IMR-90 (cell line): Measurements from ENCODE around the gene STXBP6. TPM values are rescaled to one million over a fixed set of nuclear protein-coding genes. Genes with fewer than 3 reads are reported as not detected.

Experiments
- ATAC-seq: fragments of 200-7000 bp; cut with Tn5 transposase; 2 replicates; pipeline ENCODE4 v1.9.1; 2020; ENCODE audit warnings: low read depth, mild to moderate bottlenecking, moderate library complexity
- BruUV-seq: library from RNA; stranded (reverse); fragments of 400-500 nt; replicated peaks from 2 replicates; lab custom pipeline; 2021; lab: Mats Ljungman, UMichigan
- CTCF ChIA-PET: fragments of 300-600 bp; formaldehyde crosslinking; extraction: SDS; loops from one replicate; lab custom pipeline; 2021; ENCODE audit warnings: antibody characterized with exemption; lab: Yijun Ruan, JAX
- POLR2A ChIA-PET: fragments of 300-600 bp; sonication (Branson Sonifier 250); formaldehyde crosslinking; loops from one replicate; lab custom pipeline; 2022; ENCODE audit warnings: antibody characterized with exemption; ENCODE audit not compliant: unreplicated experiment; lab: Charles Lee
- DNase-seq: peaks from one replicate; pipeline ENCODE4 v3.0.0; 2013
- H2AFZ ChIP-seq: replicated peaks from 2 replicates; pipeline ENCODE3; 2013; ENCODE audit warnings: low read length, mild to moderate bottlenecking; ENCODE audit not compliant: poor library complexity
- H2AK5ac ChIP-seq: 2 replicates; pipeline ENCODE4 v1.6.1; 2013; ENCODE audit warnings: low read depth, low read length, inconsistent platforms
- H2AK9ac ChIP-seq: replicated peaks from 2 replicates; pipeline ENCODE3; 2013; ENCODE audit warnings: mild to moderate bottlenecking, low read depth, low read length, moderate library complexity; ENCODE audit not compliant: poor library complexity
- H2BK120ac ChIP-seq: 2 replicates; pipeline ENCODE4 v1.6.1; 2013; ENCODE audit warnings: low read depth, low read length, inconsistent platforms
- H2BK15ac ChIP-seq: 3 replicates; pipeline ENCODE4 v1.6.1; 2013; ENCODE audit warnings: low read depth, low read length, inconsistent platforms
- H2BK20ac ChIP-seq: 2 replicates; pipeline ENCODE4 v1.6.1; 2013; ENCODE audit warnings: low read depth, mild to moderate bottlenecking, inconsistent platforms, low read length, moderate library complexity
- H2BK5ac ChIP-seq: 2 replicates; pipeline ENCODE4 v1.6.1; 2013; ENCODE audit warnings: mild to moderate bottlenecking, low read depth, low read length, inconsistent platforms; ENCODE audit not compliant: poor library complexity, severe bottlenecking
- H3K14ac ChIP-seq: replicated peaks from 2 replicates; pipeline ENCODE4 v1.6.1; 2013; ENCODE audit warnings: low read depth, low read length, inconsistent platforms
- H3K18ac ChIP-seq: 2 replicates; pipeline ENCODE4 v1.6.1; 2013; ENCODE audit warnings: low read depth, low read length, control low read depth
- H3K23ac ChIP-seq: 2 replicates; pipeline ENCODE4 v1.6.1; 2013; ENCODE audit warnings: low read depth, low read length, inconsistent platforms
- H3K27ac ChIP-seq: 2 replicates; pipeline ENCODE4 v1.5.1; 2013; ENCODE audit warnings: mild to moderate bottlenecking, control low read depth, low read length; ENCODE audit not compliant: insufficient read depth
- H3K27me3 ChIP-seq: 2 replicates; pipeline ENCODE4 v1.6.1; 2013; ENCODE audit warnings: low read length; ENCODE audit not compliant: control insufficient read depth, insufficient read depth
- H3K36me3 ChIP-seq: 2 replicates; pipeline ENCODE4 v1.6.1; 2013; ENCODE audit warnings: low read length, mixed read lengths; ENCODE audit not compliant: control insufficient read depth, insufficient read depth
- H3K4ac ChIP-seq: 2 replicates; pipeline ENCODE4 v1.6.1; 2013; ENCODE audit warnings: low read depth, low read length, inconsistent platforms
- H3K4me1 ChIP-seq: 2 replicates; pipeline ENCODE4 v1.6.1; 2013; ENCODE audit warnings: low read length, mixed read lengths; ENCODE audit not compliant: control insufficient read depth, insufficient read depth
- H3K4me2 ChIP-seq: 2 replicates; pipeline ENCODE4 v1.6.1; 2013; ENCODE audit warnings: low read depth, mild to moderate bottlenecking, control low read depth, low read length, moderate library complexity
- H3K4me3 ChIP-seq: 2 replicates; pipeline ENCODE4 v1.5.1; 2013; ENCODE audit warnings: low read depth, mild to moderate bottlenecking, control low read depth, low read length, moderate library complexity; ENCODE audit not compliant: insufficient read depth
- H3K56ac ChIP-seq: 2 replicates; pipeline ENCODE4 v1.6.1; 2013; ENCODE audit warnings: low read length, inconsistent platforms; ENCODE audit not compliant: insufficient read depth; ENCODE audit errors: extremely low read depth
- H3K79me1 ChIP-seq, 2 experiments: 2 replicates each; pipeline ENCODE4 v1.6.1; 2013; ENCODE audit warnings: low read length in 2 of 2, inconsistent platforms in 1 of 2, low read depth in 1 of 2
- H3K9ac ChIP-seq: 2 replicates; pipeline ENCODE4 v1.6.1; 2013; ENCODE audit warnings: low read depth, low read length, control low read depth
- H3K9me1 ChIP-seq: 2 replicates; pipeline ENCODE4 v1.6.1; 2013; ENCODE audit warnings: low read length, inconsistent platforms; ENCODE audit not compliant: insufficient read depth
- H3K9me3 ChIP-seq: 2 replicates; pipeline ENCODE4 v1.6.1; 2013; ENCODE audit warnings: low read length; ENCODE audit not compliant: control insufficient read depth, insufficient read depth
- H4K20me1 ChIP-seq: 2 replicates; pipeline ENCODE4 v1.6.1; 2013; ENCODE audit warnings: low read length, inconsistent platforms; ENCODE audit not compliant: insufficient read depth
- H4K5ac ChIP-seq: 2 replicates; pipeline ENCODE4 v1.6.1; 2013; ENCODE audit warnings: mild to moderate bottlenecking, low read depth, low read length, control low read depth
- H4K8ac ChIP-seq, 2 experiments: 2 replicates each; pipeline ENCODE4 v1.6.1; 2013; ENCODE audit warnings: low read depth in 2 of 2, low read length in 2 of 2, control low read depth in 1 of 2, inconsistent platforms in 1 of 2
- H4K91ac ChIP-seq: 2 replicates; pipeline ENCODE4 v1.6.1; 2013; ENCODE audit warnings: low read depth, low read length, inconsistent platforms; ENCODE audit not compliant: insufficient read depth
- FOS ChIP-seq: fragments of 150-350 bp; IDR thresholded peaks from 2 replicates; pipeline ENCODE4 v1.6.1; 2016; ENCODE audit warnings: low read depth, low read length
- MAZ ChIP-seq: IDR thresholded peaks from 2 replicates; pipeline ENCODE4 v1.6.1; 2012; ENCODE audit warnings: low read depth, mild to moderate bottlenecking, low read length, improper control_type of control experiment, moderate library complexity, borderline replicate concordance
- WGBS, 2 experiments: methylation state at CpG; one replicate each; pipeline versions ENCODE4 v1.1.5 to v1.1.7; 2013; ENCODE audit warnings: missing lambda C conversion rate in 2 of 2; ENCODE audit not compliant: insufficient read length in 1 of 2; ENCODE audit errors: extremely low coverage in 2 of 2; 5-methylcytosine and 5-hydroxymethylcytosine counted together
- dilution Hi-C: fragments of 300-500 bp; cut with HindIII; formaldehyde crosslinking; loops from one replicate; pipeline ENCODE4 v1.14.3; 2018; ENCODE audit warnings: low sequenced_read_pairs; ENCODE audit not compliant: unreplicated experiment
- in situ Hi-C: fragments of 300-500 bp; cut with MboI; formaldehyde crosslinking; loops from 3 replicates; pipeline ENCODE4 v1.14.3; 2019; ENCODE audit warnings: low sequenced_read_pairs, inconsistent platforms, mixed read lengths
- intact Hi-C: fragments of 100-400 bp; cut with micrococcal nuclease; formaldehyde crosslinking; loops from 2 replicates; pipeline ENCODE4 v1.10.0; 2022
- polyA plus RNA-seq, 3 experiments: library from polyadenylated mRNA; depleted of rRNA; stranded (reverse); fragments of >200 nt; gene quantifications; 2 replicates each; pipeline ENCODE4 v1.2.3, GENCODE V29; 2012; ENCODE audit warnings: low replicate concordance in 1 of 3
- total RNA-seq: library from RNA; depleted of rRNA; stranded (reverse); fragments of >200 nt; gene quantifications from 2 replicates; pipeline ENCODE4 v1.2.3, GENCODE V29; 2012

STXBP6 gene
- total and polyA plus RNA-seq, 2 of the 4 experiments (the other 2 are of a cell fraction): 14.2 to 14.3 TPM

DNA sequence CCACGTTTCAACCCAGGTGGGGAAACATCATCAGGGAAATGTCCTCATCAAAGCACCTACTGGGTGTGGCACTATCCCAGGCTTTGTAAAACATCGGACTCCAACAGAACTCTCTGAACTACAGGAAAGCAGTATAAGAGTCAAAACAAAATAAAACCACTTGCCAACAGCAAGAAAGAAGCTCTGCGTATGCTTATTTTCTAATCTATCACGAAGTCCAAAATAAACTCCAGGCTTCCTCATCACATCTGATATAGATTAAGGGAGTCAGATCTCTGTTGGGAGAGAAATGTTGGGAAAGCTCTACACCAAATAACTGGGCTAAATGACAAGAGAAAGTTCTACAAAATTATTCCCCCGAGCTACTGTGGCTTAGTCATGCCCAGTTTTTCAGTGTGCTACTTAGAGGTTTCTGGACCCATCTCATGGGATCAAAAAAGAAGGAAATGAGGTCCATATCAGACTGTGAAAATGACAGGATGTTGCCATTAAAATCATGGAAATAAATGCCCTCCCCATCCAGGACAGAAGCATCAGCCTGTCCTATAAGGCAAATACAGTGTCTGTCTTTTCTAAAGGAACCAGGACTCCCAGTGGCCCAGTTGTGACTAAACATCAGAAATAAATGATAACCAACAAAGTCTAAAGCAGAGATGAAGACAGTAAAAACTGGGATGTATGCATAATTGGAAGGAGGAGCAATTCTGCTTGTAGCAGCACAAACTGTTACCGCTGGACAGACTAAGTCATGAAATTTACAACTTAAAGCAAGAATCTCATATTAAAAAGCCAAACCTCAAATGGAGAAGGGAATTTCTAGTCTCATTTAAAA lies 149.5 kb downstream of the STXBP6 start (continued):
- TF ChIP-seq MAZ: no peak

DNA sequence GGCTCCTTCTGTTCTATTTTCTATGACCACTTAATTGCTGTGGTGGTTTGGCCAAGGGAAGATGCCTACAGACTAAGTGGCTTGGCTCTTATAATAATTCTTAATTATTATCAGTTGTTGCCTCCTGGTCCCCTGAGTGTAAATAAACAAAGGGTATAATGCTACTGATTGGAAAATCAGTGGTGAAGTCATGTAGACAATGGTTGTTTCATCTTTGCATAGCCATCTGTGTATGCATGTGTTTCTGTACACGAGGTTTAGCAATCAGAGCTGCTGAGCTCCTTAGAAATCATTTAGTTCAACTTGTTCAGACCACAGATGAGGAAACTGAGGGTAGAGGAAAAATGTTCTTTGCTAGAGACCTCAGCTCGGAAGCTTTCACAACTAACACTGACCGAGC lies 152.2 kb downstream of the STXBP6 start:
- Histone ChIP-seq H3K4me1 (peaks cover 5% of the 10 kb centered on the region; the same call in 1 of the 2 replicates), H3K36me3 (no peaks in the 10 kb centered on the region), H3K56ac (no peak overlapping the region), H2AK9ac (no peak overlapping the region), H2BK20ac (no peak overlapping the region), H3K79me1 (no peaks in the 10 kb centered on the region), H3K14ac (no peak overlapping the region), H2BK5ac (no peak overlapping the region), H4K5ac (no peak overlapping the region), H3K9me1 (no peaks in the 10 kb centered on the region; the same call in 1 of the 2 replicates), H3K27ac (no peak overlapping the region), H2BK120ac (no peak overlapping the region), H3K9ac (no peak overlapping the region), H3K4me2 (no peak overlapping the region), H3K9me3 (no peaks in the 10 kb centered on the region), H3K4me3 (no peak overlapping the region), H3K4ac (no peak overlapping the region), H4K91ac (no peak overlapping the region), H2AFZ (no peak overlapping the region), H3K27me3 (no peaks in the 10 kb centered on the region), H2BK15ac (no peak overlapping the region), H3K23ac (no peak overlapping the region), H4K20me1 (no peaks in the 10 kb centered on the region), H4K8ac (no peak overlapping the region), H3K18ac (no peak overlapping the region), H2AK5ac (no peak overlapping the region)
- dilution Hi-C loops: no loop called here
- TF ChIP-seq FOS: no peak
- ChIA-PET POLR2A (no interaction called here), CTCF (no interaction called here)
- ATAC-seq: no peak
- intact Hi-C loops: no loop called here
- BruUV-seq: no TSS peak
- no CpG with 5 or more reads among the region's 3 CpGs for WGBS, 2 experiments
- DNase-seq: no peak
- in situ Hi-C loops: no loop called here
